ENCODE measurements around the gene AKNA. TPM values are rescaled to one million over a fixed set of nuclear protein-coding genes. Genes with fewer than 3 reads are reported as not detected.

Gene AKNA
- total and polyA plus RNA-seq, 2 donors from 2014 or later, result 6.1 to 52.1 TPM

GRCh38 chr9:114303977-114304376, 83.8 kb downstream of the AKNA start:
- intact Hi-C loops (cut with DNase I), result no loop called here
- Histone ChIP-seq H3K27me3 (ENCODE audit: control insufficient read depth, insufficient read depth, low read length) (no peaks in the 10 kb centered on the region), H3K27ac (ENCODE audit: low read depth in 2 of 2, low read length in 2 of 2) (no peak overlapping the region), H3K4me3 (ENCODE audit: low read length in 3 of 3) (no peak overlapping the region), H3K9ac (ENCODE audit: low read length in 3 of 3) (no peak overlapping the region), H3K9me3 (ENCODE audit: control insufficient read depth in 2 of 3, insufficient read depth in 1 of 3, low read length in 3 of 3) (no peaks in the 10 kb centered on the region), H3K4me1 (ENCODE audit: control insufficient read depth in 2 of 3, insufficient read depth in 2 of 3, low read depth in 1 of 3, low read length in 3 of 3) (peaks cover 0 to 6% (median 0%) of the 10 kb centered on the region in 3 donors), H3K36me3 (ENCODE audit: control insufficient read depth in 2 of 3, insufficient read depth in 3 of 3, low read length in 3 of 3) (peaks cover 0 to 13% (median 7%) of the 10 kb centered on the region in 3 donors)
- DNase-seq (peak in 3 of 5 donors; percentile 5 to 25 (median 11)), FAIRE-seq (no peak)
- TF ChIP-seq CTCF (IDR thresholded peaks at IDR 0.05; ENCODE audit: borderline replicate concordance, extremely low read depth, insufficient read depth), result no peak

GRCh38 chr9:114303571-114303970, 84.2 kb downstream of the AKNA start:
- intact Hi-C loops (cut with DNase I), result no loop called here
- no peak overlapping the region for H3K9ac ChIP-seq (ENCODE audit: low read length in 3 of 3)
- H3K4me3 ChIP-seq (ENCODE audit: low read length in 3 of 3), result no peak overlapping the region
- no peak for FAIRE-seq
- DNase-seq, result peak in 2 of 5 donors; percentile 12 to 13
- no peak overlapping the region for H3K27ac ChIP-seq (ENCODE audit: low read depth in 2 of 2, low read length in 2 of 2)
- no peaks in the 10 kb centered on the region for H3K9me3 ChIP-seq (ENCODE audit: control insufficient read depth in 2 of 3, insufficient read depth in 1 of 3, low read length in 3 of 3)
- peaks cover 0 to 6% (median 0%) of the 10 kb centered on the region in 3 donors for H3K4me1 ChIP-seq (ENCODE audit: control insufficient read depth in 2 of 3, insufficient read depth in 2 of 3, low read depth in 1 of 3, low read length in 3 of 3)
- no peaks in the 10 kb centered on the region for H3K27me3 ChIP-seq (ENCODE audit: control insufficient read depth, insufficient read depth, low read length)
- no peak for TF ChIP-seq CTCF (IDR thresholded peaks at IDR 0.05; ENCODE audit: borderline replicate concordance, extremely low read depth, insufficient read depth)
- H3K36me3 ChIP-seq (ENCODE audit: control insufficient read depth in 2 of 3, insufficient read depth in 3 of 3, low read length in 3 of 3), result peaks cover 0 to 13% (median 7%) of the 10 kb centered on the region in 3 donors

- DNase-seq (peak in 2 of 5 donors; percentile 10 to 20), FAIRE-seq (no peak)
- H3K27ac ChIP-seq (ENCODE audit: low read depth in 2 of 2, low read length in 2 of 2), result no peak overlapping the region
- no peaks in the 10 kb centered on the region for H3K27me3 ChIP-seq (ENCODE audit: control insufficient read depth, insufficient read depth, low read length)
- intact Hi-C loops (cut with DNase I), result no loop called here
- no peak overlapping the region for H3K4me3 ChIP-seq (ENCODE audit: low read length in 3 of 3)
- H3K9ac ChIP-seq (ENCODE audit: low read length in 3 of 3), result no peak overlapping the region
- TF ChIP-seq CTCF (IDR thresholded peaks at IDR 0.05; ENCODE audit: borderline replicate concordance, extremely low read depth, insufficient read depth), result no peak
- H3K9me3 ChIP-seq (ENCODE audit: control insufficient read depth in 2 of 3, insufficient read depth in 1 of 3, low read length in 3 of 3), result no peaks in the 10 kb centered on the region
- peaks cover 0 to 6% (median 0%) of the 10 kb centered on the region in 3 donors for H3K4me1 ChIP-seq (ENCODE audit: control insufficient read depth in 2 of 3, insufficient read depth in 2 of 3, low read depth in 1 of 3, low read length in 3 of 3)
- peaks cover 0 to 13% (median 5%) of the 10 kb centered on the region in 3 donors for H3K36me3 ChIP-seq (ENCODE audit: control insufficient read depth in 2 of 3, insufficient read depth in 3 of 3, low read length in 3 of 3)
These were observed 85.1 kb downstream of the AKNA start for GRCh38 chr9:114302727-114303126.

Measured in kidney (tissue), 14 donors.